IMR-90 (cell line): ENCODE measurements around the gene COX10.

Source experiments
- BHLHE40 ChIP-seq: fragments of 150-350 bp; IDR thresholded peaks from 2 replicates; pipeline ENCODE4 v1.6.1; 2016; ENCODE audit warnings: mild to moderate bottlenecking, low read depth, low read length
- CEBPB ChIP-seq: IDR thresholded peaks from 2 replicates; pipeline ENCODE4 v1.6.1; 2012; ENCODE audit warnings: low read depth, low read length, improper control_type of control experiment
- CTCF ChIP-seq: conservative IDR thresholded peaks from 2 replicates; pipeline ENCODE4 v1.5.1; 2012; ENCODE audit warnings: mild to moderate bottlenecking, low read depth, low read length, improper control_type of control experiment
- MXI1 ChIP-seq: IDR thresholded peaks from 2 replicates; pipeline ENCODE4 v1.6.1; 2012; ENCODE audit warnings: low read depth, mild to moderate bottlenecking, low read length, moderate library complexity, borderline replicate concordance
- POLR2A ChIP-seq: IDR thresholded peaks from 2 replicates; pipeline ENCODE4 v1.6.1; 2012; ENCODE audit warnings: mild to moderate bottlenecking, low read depth, low read length
- RAD21 ChIP-seq: IDR thresholded peaks from 2 replicates; pipeline ENCODE4 v1.6.1; 2012; ENCODE audit warnings: low read length, improper control_type of control experiment

DNA sequence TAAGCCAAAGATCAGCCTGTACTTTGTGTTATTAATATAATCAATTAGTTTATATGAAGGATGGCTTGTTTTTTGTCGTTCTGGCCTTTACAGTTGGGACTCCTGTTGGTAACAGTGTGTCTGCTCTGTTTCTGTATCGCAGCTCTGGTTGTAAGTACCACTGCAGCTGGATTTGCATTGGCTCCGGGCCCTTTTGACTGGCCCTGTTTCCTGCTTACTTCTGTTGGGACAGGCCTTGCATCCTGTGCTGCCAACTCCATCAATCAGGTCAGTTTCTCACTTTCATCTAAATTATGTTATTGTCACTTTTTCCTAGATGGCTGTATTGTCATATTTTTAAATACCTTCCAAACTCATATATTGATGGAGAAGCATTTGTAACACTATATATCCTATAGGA lies 32.7 kb downstream of the COX10 start:
- TF ChIP-seq CTCF, result no peak
- TF ChIP-seq MXI1, result no peak
- no peak for TF ChIP-seq BHLHE40
- no peak for TF ChIP-seq POLR2A
- no peak for TF ChIP-seq RAD21
- no peak for TF ChIP-seq CEBPB
